MM.1S (cell line): Measurements from ENCODE around the gene SLC25A53.

ENCODE experiments used
- EZH2 ChIP-seq: fragments of 300-600 bp; sonication (generic); optimal IDR thresholded peaks from 2 replicates; pipeline ENCODE3; 2017; ENCODE audit warnings: low read depth, mild to moderate bottlenecking, antibody characterized with exemption, low read length, mixed read lengths
- EZH2phosphoT487 ChIP-seq: fragments of 300-600 bp; sonication (generic); IDR thresholded peaks from 2 replicates; pipeline ENCODE4 v1.6.1; 2018; ENCODE audit warnings: antibody characterized with exemption, low read length
- TF ChIP-seq, protein P1 (sequence below): fragments of 300-600 bp; sonication (generic); IDR thresholded peaks from 2 replicates; pipeline ENCODE4 v1.5.1; 2016; ENCODE audit warnings: antibody characterized with exemption, low read length, mixed read lengths

DNA sequence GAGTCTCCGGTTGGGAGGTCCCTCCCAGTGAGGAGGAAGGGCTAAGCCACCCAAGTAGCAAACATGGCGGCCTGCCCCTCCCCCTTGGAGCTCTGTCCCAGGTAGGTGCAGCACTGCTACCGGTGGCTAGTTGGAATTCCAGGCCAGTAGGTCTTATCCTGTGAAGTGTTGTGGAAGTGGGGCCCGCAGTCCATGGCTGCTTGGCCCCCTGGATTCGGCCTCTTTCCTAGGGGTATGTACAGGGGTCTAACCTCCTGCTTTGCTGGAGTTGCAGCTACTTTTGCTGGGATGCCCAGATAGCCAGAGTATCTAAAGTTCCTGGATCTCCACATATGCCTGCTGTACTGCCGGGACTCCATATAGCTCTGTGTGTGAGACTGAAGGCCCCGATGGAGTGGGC lies 70.9 kb downstream of the SLC25A53 start:
- TF ChIP-seq, protein P1, sequence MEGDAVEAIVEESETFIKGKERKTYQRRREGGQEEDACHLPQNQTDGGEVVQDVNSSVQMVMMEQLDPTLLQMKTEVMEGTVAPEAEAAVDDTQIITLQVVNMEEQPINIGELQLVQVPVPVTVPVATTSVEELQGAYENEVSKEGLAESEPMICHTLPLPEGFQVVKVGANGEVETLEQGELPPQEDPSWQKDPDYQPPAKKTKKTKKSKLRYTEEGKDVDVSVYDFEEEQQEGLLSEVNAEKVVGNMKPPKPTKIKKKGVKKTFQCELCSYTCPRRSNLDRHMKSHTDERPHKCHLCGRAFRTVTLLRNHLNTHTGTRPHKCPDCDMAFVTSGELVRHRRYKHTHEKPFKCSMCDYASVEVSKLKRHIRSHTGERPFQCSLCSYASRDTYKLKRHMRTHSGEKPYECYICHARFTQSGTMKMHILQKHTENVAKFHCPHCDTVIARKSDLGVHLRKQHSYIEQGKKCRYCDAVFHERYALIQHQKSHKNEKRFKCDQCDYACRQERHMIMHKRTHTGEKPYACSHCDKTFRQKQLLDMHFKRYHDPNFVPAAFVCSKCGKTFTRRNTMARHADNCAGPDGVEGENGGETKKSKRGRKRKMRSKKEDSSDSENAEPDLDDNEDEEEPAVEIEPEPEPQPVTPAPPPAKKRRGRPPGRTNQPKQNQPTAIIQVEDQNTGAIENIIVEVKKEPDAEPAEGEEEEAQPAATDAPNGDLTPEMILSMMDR: no peak
- TF ChIP-seq EZH2phosphoT487 (no peak), EZH2 (no peak)
